Stimulated activated CD4-positive, alpha-beta T cell treated with anti-CD3 and anti-CD28 coated beads, Interleukin-15, amount 100 ng/mL, for 24 hours (primary cell): ENCODE results near the gene NRG4.
A peak's percentile ranks its signal among the peaks of the same experiment; 100 is the strongest.
"Not testable (repeated sequence)": the region's sequence is repeated elsewhere in the genome, so short reads cannot be mapped to it uniquely, and the experiment has no call there.

Experiments
- DNase-seq: peaks from one replicate; pipeline ENCODE4 v3.0.0-alpha.2; 2020

NRG4 gene, protein sequence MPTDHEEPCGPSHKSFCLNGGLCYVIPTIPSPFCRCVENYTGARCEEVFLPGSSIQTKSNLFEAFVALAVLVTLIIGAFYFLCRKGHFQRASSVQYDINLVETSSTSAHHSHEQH

DNA sequence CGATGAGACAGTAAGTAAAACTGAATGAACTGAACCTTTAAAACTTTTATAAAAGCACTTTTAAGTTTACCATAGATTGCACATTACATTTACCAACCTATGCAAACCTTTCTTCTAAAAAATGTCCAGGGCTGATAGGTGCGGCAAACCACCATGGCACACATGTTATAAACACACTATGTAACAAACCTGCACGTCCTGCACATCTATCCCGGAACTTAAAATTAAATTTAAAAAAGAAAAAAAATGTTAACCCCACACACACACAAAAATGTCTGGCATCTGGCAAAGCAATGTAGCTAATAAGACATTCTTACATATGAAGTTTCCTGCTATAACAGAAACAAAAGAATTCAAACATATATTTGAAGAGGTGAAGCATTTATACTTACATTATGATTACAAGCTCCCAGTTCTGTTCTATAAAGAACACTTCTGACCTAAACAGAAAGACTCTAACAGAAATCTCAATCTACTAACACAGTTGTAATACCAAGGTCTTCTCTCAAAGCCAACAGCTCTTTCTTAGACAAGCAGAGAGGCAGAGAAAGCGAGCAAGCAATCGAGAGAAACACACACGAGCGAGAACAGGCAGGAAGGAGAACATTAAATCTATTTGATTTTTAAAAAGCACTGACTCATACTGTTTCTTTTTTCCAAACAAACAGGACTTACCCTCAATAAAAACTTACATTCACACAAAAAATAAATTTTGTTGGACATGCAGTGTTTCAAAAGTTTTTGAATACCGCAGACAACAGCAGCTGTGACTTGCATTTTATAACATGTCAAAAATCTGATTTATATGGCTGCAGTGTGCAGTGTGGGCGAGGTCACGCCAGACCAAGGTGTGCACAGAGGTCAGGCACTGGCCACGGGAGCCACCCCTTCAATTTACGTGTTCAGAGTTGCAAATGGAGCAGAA is at the start of gene NRG4:
TSS of gene NRG4 (minus strand) at position 798 of the 925 bp plus-strand sequence. CDS start 1,194 bp downstream, outside the sequence.
- no peak for DNase-seq

DNA sequence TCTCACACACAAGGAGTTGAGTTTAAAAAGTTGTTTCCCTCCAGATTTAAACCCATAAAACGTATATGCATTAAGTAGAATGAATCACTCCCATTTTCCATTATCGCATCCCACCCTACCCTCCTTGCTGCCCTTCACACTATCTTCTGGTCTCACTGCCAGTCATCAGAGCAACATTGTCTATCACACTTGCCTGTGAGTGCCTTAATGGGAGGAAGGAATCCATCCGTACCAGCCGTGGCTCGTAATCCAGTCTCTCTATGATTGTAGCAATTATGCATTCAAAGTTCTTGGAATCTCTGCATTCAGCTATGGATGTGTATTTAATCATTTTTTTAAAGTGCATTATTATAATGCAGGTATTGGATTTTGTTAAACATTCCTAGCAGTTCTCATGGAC is 49.5 kb upstream of the NRG4 start:
- no peak for DNase-seq

DNA sequence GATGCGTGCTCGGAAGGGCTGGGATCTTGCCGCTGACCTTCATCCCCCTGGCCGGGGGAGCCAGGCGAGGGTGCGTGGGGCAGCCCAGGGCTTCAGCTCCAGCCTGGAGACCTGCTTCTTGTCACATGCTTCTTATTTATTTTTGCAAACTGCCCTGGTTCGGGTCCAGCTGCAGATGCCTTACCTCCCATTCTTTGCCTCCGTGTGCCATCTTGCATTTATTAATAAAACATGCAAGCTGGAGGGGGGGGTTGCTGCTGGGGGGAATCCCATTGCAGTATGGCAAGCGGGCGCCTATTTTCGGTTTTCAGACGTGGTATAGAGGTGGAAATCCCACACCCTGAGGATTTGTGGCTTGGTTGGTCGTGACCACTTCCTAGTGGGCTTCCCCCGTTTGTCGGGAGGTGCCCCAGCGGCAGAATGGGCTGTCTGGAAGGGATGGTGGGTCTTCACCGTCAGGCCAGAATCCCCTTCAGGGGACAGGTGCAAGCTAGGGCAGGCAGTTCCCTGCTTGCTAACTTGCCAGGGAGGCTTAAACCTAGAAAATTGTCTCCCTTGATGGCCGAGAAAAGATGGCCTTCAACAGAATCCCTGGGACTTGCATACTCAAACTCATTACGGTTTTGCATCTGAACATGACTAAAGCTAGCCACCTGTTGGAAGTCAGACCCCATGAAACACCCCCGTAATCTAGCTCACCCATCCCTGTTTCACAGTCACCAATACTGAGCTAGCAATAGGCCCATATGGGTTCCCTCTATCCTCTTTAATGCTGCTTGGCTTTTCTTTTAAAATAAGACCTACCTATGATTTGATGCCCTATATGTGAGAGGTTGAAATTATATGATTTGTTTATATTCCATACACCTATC is 48.1 kb upstream of the NRG4 start:
- peak; percentile 55 for DNase-seq

DNA sequence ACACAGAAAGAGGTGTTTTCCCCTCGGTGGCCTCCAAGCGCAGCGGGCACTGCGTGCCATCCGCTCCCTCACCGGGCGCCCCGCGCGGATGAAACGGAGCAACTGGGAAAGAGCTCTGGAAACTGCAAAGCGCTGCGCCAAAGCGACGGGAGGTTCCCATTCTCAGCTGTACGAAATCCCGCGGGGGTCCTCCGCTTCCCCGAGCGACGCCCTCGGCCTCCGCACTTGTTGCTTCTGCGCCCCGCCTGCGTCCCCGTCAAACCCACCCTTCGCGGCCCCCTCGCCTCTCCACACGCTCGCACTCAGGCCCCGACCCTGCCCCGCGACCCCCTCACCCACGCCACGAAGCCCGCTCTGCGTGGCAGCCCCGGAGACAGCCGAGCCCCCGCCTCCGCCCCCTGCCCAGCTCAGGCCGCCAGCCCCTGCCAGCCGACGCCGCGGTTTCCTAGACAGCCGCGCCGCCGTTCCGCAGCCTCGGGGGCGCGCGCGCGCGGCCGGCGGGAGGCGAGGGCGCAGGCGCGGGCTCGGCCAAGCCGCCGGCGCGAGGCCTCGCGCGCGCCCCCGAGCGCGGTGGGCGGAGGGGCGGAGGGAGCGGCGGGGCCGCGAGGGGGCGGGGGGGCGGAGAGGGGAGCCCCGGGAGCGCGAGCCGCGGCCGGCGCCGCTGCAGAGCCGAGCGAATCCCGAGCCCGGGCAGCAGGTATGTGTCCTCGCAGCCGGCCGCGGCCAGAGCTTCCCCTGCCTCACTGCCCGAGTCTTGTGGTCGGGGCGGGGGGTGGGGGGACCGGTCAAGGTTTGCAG is 47.3 kb upstream of the NRG4 start, which contains the start of gene TMEM266:
TSS of gene TMEM266 (plus strand) at position 666 of the 798 bp plus-strand sequence. CDS start 74,279 bp downstream, outside the sequence.
- DNase-seq, result peak; percentile 35

DNA sequence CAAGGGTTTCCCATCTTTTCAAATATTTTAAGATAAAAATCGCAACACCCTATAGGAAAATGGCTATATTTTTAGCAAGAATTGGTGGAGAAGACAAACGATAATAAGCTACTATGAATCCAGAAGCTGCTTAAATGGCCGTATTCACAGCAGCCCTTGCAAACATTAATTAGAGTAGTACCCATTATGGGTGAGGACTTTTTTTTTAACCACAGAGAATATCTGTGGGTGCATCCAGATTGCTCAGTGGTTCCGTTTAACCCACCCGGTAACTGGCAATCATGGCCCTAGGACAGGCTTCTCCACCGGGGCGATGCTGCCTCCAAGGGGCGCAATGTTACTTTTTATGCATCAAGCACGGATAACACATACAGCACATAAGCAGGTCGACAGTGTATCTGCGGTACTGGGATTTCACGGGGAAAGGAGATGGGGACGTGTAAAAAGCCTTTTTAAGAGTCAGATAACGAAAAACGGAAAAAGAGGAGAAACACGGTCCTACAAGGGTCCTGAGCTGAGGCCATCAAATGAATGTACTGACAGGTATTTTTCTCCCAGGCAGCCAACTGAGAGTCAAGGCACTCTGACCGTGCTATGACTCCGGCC is 46.6 kb upstream of the NRG4 start:
- DNase-seq, result peak; percentile 52

DNA sequence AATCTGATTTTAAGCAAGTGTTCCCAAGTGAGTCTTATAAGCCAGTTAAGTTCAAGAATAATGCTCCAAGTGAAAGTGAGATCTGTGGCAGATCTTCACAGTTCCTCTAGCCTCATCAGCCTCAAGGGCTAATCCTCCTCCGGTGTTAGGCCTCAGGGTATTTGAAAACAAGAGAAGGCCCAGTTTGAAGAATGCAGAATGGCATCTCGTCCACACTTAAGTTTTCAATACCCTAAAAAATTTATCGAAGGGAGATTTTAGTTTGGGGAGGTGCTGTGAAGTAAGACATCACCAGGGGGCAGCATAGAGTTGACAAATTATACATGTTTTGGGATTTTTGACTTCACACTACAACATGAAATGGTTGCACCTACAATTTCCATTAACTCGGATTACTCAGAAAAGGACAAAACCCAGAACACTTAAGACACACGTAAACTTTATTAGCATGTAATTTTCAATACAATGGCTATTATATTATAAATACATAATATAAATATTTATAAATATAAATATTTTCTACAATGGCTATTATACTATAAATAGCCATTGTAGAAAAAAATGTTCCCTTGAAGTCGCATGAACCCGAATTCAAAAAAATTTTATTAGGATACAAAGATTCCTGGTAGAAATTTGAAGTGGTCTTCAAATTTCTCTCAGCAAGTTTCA is 45.2 kb upstream of the NRG4 start:
- peak; percentile 55 for DNase-seq

DNA sequence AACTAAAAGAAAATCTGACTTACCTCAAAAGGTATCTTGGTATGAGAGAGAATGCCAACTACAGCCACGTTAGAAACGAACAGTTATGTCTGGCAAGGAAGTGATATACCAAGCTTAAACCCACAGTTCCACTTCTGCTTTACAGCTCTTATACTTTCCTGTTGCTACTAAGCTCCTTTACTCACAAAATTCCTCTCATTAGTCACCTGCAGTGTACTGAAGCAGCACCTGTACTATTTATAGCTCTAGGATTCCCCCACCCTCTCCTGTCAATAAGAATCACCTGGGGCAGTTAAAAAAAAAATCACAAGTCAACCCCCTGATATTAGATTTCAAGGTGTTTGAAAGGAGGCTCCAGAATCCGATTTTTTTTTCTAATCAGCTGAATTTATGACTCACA is 44.7 kb upstream of the NRG4 start:
- DNase-seq, result no peak

DNA sequence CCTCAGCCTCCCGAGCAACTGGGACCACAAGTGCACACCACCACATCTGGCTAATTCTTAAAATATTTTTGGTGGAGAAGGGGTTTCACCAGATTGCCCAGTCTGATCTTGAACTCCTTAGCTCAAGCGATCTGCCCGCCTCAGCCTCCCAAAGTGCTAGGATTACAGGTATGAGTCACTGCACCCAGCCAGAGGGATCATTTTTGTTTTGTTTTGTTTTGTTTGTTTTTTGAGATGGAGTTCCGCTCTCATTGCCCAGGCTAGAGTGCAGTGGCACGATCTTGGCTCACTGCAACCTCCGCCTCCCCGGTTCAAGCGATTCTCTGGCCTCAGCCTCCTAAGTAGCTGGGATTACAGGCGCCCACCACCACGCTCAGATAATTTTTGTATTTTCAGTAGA is 42.0 kb upstream of the NRG4 start:
- DNase-seq, result not testable (repeated sequence)

DNA sequence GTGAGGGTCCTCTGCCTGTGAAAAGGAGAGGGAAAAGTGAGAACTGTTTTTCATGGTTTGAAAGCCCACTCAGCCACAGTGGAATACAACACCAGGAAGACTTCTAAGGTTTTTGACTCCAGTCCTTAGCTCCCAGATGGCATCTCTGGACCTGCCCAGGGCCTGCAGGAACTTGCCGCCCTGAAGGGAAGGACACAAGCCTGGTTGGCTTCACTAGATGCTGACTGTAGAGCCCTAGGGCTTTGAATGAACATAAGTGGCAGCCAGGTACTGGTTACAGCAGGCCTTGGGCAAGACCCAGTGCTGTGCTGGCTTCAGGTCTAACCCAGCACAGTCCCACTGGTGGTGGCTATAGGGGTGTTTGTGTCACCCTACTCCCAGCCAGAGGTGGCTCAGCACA is 26.3 kb upstream of the NRG4 start:
- DNase-seq, result no peak

DNA sequence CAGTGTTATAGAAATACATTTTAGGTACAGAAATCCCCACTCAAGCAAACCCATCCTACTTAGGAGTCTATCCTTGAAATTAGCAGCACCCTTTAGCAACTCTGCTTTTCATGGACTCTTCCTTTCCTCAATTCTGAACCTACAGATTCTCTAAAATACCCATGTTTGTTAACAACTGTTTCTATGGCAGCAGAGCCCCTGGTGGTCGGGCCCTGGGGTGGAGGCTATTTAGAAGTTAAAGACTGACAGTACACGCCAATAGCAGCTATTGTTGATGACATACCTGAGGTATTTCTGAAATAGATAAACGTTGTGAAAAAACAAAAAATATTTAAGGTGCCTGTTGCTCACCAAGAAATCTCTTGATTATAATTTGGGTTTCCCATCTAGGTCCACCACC is 23.4 kb upstream of the NRG4 start:
- no peak for DNase-seq

DNA sequence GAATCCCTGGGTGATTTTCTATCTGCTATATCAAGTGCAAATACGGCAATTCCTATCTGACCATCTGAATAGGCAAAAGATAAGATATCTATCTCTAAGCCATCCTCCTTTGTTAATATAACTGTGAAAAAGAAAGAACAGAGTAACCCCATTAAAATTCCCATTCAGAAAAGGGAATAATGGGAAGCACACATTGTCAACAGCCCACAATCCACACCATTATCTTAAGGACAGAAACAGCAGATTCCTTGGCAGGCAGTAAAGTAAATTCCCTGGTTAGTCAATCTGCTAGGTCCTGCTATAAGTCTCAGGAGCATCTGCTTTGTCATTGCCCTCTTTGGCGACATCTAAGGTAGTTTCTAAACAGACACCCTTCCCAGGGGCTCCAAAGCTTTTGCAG is 21.9 kb upstream of the NRG4 start:
- DNase-seq, result no peak

DNA sequence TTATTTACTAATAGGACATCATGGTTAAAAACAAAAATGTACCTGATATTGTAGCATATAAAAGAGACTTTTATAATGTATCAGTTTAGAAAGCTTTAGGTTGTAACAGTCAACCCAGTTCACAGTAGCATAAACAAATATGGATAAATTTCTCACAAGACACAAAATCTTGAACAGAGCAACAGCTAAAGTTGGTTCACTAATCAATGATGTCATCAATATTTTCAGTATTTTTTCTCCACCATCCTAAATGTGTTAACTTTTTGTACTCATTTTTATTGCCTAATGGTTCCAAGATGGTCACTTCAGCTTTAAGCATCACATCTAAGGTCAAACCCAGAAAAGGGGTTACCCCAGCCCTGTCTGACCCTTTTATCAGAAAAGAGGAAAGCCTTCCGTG is 21.2 kb upstream of the NRG4 start:
- no peak for DNase-seq

DNA sequence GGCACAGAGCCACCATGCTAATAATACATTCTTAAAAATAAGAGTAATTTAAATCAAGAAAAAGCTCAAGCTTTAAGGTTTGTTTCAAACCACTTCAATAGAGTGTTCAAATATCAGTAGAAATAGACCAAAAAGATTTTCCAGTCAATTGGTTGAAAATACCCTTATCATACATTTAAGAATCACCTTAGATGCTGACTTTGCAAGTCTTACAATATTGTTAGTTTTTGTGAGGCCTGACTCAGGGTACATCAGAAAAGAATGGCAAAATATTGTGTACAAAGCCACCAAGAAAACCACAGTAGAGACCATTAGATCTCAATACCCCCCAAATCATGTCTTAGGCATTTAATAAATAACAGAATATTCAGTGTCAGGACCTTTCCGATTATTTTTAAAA is 19.8 kb upstream of the NRG4 start:
- no peak for DNase-seq

DNA sequence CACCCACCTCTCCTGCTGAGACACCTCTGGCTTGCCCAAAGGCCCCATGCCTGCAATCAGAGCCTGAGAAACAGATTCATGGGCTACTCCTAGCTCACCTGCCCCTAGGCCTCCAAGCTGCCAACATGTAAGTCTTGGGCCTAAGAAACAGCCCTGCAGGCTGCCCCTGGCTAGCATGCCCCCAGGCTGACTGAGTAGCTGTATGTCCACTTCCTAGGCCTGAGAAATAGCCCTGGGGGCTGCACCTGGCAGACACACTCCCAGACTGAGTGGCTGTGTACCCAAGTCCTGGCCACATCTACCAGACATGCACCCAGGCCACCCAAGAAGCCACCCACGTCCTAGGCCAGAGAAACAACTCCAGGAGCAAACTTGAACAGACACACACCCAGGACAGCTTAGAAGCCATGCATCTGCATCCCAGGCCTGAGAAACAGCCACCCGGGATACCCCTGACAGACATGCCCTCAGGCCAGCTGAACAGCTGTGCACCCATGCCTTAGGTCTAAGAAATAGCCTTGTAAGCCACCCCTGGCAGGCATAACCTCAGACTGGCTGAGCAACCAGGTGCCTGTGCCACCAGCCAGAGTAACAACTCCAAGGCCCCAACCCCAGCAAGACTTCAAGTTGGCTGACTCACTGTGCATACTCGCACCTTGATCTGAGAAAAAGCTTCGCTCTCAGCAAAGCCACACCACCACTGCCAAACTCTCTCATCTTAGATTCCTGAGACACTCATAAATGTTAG is 12.0 kb upstream of the NRG4 start:
- no peak for DNase-seq

DNA sequence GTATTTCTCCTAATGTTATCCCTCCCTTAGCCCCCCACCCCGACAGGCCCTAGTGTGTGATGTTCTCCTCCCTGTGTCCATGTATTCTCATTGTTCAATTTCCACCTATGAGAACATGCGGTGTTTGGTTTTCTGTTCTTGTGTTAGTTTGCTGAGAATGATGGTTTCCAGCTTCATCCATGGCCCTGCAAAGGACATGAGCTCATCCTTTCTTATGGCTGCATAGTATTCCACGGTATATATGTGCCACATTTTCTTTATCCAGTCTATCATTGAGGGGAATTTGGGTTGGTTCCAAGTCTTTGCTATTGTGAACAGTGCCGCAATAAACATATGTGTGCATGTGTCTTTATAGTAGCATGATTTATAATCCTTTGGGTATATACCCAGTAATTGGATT is 1.2 kb upstream of the NRG4 start:
- DNase-seq, result not testable (repeated sequence)

DNA sequence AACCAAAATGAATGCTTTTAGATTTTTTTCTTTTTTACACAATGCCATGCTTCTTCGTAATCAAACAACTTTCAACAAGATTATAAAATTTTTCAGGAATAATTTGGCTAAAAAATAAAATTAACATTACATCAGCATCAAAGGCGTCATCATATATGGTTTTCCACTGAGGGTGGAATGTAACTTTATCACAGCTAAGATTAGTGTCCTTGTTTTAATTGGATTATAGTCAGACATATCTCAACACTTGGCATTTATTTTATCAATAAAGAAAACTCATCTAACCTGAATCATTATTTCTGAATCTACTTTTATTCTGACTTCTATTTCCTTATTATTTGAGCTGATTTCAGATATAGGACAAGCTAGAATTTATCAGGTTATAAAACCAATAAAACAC is 1.6 kb downstream of the NRG4 start:
- no peak for DNase-seq

DNA sequence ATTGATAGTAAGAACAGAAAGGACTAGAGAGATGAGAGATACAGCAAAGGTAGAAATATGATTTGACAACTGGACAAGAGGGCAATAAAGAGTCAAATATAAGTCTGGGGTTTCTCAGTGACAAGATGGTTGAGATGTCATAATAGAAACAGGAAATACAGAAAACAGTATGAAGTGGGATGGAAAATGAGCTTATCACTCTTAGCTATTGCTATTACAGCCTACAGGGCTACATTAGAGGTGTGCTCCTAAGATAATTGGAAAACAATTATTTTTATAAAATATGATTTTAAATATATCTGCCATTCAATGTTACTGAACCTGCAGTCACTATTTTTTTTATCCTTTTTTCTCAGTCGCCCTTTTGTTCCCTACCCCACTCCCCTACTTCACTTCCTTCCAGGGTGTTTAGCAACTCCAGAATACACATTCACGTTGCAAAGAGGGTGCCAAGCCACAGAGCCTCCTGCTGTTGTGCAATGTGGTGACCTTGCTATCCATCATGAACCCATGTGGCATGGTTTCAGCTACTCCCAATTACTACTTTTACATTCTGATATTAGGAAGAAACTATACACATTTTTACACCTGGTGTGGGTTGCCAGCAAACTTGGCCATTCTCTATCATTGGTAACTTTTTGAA is 6.0 kb downstream of the NRG4 start:
- DNase-seq, result no peak

DNA sequence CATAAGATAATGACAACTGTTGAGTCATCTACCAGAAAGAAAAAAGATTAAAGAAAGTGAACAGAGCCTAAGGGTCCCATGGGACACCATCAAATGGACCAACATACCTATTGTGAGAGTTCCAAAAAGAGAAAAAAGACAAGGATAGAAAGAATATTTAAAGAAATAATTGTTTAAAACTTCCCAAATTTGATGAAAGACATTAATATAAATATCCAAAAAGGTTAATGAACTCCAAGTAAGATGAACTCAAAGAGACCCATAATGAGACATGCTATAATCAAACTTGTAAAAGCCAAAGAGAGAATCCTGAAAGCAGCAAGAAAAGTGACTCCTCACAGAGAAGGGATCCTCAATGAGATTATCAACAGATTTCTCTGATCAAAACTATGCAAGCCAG is 8.9 kb downstream of the NRG4 start:
- no peak for DNase-seq

DNA sequence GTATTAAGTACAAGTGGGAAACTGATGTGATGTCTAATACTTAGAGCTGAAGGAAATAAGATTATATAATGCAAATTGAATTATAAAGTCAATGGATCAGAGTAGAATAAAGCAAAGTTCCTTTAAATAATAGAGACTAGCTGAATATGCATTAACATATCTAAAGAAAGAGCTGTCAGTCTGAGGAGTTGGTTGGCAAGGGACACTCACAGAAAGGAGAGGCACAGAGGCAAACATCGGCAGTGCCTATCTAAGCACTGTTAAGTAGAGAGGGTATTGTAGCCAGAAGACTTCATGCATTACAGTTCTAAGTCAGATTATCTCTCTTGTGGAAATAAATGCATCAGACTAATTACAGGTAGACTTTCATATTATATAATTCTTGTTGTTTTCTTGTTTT is 16.6 kb downstream of the NRG4 start:
- DNase-seq, result no peak

DNA sequence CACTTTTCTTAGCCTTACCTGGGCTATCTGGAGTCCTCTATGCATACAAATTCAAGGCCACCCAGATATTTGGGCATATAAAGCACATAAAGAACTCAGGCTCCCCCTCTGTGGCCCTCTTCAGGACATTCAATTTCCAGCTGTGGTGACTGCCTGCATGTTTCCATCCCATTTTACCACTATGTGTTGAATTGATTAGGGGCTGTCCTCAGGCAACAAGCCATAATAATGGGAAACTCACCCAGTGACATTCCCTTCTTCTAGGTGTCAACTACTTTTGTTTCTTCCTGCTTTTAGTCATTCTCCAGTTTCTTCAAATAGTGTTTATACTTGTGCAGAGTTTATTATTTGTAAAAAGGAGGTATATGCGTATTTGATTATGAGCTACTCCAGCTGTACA is 18.0 kb downstream of the NRG4 start:
- no peak for DNase-seq
